NCI-H345 treated with DMSO at 0.1 percent for 48 hours (cell line): ENCODE measurements around the gene PPP2CA.
"Not testable (repeated sequence)": the region's sequence is repeated elsewhere in the genome, so short reads cannot be mapped to it uniquely, and the experiment has no call there.

Experiments
- DNase-seq: peaks from one replicate; lab custom pipeline; 2025; ENCODE audit not compliant: unreplicated experiment; lab: John Stamatoyannopoulos, UW

PPP2CA gene

DNA sequence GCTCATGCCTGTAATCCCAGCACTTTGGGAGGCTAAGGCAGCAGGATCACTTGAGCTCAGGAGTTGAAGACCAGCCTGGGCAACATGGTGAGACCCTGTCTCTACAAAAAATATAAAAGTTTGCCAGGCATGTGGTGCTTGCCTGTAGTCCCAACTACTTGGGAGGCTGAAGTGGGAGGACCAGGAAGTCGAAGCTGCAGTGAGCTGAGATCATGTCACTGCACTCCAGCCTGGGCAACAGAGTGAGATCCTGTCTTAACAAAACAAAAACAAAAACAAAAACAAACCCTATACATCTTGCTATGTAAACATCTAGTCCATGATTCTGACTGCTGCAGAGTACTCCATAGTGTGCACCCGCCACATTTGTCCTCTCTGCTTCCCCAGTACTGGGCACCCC lies 19.8 kb upstream of the PPP2CA start:
- DNase-seq: no peak

DNA sequence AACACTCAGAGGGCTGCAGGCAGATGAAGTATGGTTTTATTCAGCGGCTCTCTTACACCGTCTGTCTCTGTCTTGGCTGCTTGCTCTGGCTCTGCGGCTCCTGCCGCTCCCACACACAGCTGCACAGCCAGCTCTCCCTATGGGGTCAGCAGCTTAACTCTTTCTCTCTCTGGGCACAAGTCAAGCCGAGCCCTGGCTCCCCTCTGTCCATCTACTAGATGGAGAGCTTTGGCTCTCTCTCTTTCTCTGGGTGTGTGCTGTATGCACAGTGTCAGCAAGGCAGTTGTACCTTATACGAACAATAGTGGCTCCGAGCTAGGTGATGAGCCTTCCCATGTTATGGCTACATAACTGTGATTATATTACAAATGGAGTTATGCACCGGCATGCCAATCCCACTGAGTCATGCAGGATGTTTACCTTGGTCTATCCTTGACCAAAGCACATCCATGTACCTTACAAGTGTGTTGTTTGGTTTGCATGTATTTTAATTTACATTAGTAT lies 19.3 kb upstream of the PPP2CA start:
- DNase-seq: no peak

DNA sequence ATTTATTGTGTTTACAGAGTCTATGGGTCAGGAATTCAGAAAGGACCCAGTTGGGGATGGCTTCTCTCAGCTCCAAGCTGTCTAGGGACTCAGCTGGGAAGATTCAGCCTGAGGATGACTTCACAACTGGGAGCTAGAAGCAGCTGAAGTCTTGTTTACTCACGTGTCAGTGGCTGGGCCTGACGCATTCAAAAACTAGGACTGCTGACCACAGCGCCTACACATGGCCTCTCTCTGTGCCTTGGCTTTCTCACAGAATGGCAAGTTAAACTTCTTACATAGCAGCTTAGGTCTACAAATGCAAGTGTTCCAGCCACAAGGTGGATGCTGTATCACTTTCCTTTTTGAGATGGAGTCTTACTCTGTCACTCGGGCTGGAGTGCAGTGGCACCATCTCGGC lies 16.3 kb upstream of the PPP2CA start:
- no peak for DNase-seq

DNA sequence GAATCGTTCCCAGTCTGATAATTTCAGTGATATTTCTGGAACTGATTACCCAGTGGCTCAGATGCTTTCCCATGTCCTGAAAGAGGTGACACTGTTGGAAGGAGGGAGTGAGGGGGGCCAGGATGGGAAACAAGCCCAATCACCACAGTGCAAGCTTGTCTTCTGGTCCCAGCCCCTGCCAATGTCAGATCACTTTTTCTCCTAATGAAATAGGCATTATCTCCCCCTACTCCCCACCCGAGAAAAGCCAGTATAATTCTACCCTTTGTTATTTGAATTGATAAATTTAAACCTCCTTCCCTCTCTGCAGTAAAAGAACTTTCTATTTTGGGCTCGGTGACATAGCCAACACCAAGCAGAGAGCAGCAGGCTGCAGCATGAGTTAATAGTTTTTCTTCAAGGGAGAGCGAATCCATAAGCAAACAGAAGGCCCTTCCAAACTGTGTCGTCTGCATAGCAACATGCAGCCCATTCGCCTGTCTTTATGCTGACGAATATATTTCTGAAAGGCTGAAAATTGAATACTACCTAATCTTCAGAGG lies 14.6 kb upstream of the PPP2CA start:
- no peak for DNase-seq

DNA sequence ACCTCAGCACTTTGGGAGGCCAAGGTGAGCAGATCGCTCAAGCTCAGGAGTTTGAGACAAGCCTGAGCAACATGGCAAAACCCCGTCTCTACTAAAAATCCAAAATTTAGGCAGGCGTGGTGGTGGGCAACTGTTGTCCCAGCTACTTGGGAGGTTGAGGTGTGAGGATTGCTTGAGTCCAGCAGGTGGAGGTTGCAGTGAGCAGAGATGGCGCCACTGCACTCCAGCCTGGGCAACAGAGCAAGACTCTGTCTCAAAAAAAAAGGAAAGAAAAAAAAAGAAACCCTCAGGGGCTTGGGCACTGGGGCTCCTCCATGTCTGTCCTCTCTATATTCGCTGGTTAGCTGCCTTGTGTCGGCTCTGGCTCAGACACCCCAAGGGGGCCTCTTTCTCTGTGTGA lies 10.9 kb upstream of the PPP2CA start:
- DNase-seq: no peak

DNA sequence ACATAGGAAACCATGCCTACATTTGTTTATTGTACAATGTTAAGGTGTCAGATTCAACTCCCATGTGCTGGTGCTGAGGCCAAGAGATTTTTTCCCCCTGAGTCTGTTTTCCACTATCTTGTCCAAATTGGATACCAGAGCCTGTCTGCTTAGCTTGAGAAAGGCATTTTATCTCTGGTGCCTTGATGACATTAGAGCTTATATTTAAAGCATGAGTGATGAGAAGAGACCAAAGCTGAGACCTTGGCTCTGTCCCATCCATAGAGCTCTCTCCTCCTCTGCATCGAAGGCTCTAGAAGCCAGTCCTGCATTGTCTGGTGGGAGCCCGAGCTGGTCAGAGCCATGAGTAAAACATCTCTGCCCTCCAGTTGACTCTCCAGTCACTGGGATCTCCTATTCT lies 10.4 kb upstream of the PPP2CA start:
- no peak for DNase-seq

DNA sequence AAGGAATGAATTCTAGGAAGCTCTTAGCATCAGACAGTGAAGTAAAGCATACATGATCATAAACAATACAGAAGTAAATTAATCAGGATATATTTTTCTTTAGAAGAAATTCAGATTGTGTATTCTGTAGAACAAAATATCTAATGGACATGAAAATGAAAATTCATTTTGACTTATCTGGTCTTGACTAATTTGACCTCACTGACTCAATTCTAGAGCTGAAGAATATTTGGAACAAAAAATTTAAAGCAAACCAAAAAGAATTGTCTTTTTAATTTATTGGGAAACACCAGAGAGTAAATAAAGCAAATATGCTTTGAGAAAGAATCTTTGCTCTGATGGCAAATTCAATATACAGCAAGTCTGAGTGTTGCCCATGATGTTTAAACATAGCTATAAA lies 2.8 kb upstream of the PPP2CA start:
- DNase-seq: no peak

DNA sequence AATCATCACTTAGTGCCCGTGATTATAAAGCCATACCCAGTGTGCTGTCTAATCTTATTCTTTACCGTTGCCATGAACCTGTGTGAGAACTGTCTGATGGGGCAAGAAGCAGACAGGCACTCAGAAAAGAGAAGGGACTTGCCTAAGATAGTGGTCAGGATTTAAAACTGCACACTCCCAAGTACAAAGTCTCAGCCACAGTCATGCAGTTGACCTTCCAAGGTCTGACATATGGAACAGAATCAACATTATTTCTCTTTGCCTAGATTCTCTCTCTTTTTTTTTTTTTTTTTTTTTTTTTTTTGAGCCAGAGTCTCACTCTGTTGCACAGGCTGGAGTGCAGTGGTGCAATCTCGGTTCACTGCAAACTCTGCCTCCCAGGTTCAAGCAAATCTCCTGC lies 1.9 kb upstream of the PPP2CA start:
- DNase-seq: no peak

DNA sequence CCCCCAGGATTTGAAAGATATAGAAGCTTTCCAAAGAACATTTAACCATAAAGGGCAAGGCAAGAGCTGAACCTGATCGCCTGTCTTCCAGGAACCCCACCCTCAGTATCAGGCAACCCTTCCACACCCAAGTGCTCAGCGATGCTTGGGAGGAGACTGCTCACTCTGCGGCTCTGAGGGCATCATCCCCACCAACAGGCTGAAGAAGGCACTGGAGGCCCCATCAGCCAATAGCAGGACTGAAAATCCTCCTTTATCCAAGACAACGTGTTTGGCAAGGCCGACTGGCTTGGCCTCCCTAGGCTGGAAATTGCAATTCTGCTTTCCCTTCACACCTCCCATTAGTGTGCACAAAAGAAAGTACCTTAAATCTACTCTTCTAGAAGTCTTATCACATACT lies 1.4 kb upstream of the PPP2CA start:
- DNase-seq: no peak

DNA sequence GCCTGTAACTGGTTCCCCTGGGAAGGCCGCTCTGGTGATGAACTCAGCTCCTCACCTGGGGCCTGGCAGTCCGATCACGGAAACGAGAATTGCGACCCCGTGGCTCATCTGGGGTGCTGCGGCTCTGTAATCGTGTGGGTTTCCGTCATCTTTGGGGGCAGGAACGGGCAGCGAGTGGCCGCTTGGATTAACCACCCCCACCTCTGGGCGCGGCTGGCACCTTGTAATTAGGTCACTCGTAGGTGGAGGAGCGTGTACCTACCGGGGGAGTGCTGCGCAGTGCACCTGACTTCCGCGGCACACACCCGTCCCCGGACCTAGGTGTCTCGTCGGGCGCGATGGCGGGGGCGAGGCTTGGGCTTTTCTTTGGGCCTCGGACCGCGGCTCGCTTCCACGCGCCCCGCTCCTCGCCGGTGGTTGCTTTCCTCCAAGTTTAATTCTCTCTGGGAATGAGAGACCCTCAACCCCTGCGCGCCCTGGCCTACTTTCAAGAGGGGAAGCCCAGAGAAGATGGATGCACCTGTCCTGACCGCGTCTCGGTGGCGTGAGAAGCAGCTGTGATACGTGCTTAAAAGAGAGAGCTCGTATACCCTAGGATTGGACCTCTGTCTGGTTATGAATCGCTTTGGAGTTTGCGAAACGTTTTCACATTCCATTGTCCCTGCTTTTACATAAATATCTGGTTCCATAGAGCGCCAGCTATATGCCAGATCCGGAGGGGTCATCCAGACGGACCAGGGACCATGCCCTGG lies 744 bp upstream of the PPP2CA start:
- no peak for DNase-seq

DNA sequence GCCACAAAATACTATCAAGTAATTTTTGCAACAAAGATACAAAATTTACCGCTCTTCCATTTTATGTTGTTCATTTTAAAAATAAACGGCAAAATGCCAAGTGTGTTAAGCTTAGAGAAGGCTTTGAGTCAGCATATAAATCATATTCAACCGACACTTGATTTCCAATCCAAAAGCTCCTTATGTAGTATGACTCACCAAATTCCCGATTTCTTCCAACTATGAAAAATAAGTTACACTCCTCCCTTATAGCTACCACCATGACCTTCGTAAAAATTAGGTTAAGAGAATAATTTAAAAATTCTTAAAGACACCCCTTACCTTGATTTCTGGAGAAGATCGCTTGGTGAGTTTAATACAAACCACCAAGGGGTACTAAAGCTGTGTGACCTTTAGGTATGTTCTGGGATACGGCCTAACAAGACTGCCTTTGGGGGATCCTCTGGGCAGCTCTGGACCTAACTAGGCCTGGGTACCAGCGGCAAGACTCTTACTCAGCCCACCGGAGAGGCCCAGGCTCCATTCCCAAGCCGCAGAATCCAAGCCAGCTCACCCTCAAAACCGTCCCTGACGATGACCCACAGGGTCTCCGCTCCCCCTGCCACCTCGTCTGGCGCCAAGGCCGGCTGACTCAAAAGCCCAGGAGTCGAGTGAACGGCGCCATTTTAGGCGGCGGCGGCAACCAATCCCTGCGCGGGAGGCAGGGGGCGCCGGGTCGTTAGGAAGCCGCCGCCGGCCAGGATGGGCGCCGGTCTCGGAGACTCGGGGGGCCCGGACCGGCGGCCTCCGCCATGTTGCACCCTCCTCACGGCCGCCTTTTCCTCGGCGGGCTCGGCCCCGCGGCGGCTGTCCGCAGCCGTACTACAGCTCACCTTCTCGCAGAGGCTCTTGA lies 739 bp downstream of the PPP2CA start:
- no peak for DNase-seq

DNA sequence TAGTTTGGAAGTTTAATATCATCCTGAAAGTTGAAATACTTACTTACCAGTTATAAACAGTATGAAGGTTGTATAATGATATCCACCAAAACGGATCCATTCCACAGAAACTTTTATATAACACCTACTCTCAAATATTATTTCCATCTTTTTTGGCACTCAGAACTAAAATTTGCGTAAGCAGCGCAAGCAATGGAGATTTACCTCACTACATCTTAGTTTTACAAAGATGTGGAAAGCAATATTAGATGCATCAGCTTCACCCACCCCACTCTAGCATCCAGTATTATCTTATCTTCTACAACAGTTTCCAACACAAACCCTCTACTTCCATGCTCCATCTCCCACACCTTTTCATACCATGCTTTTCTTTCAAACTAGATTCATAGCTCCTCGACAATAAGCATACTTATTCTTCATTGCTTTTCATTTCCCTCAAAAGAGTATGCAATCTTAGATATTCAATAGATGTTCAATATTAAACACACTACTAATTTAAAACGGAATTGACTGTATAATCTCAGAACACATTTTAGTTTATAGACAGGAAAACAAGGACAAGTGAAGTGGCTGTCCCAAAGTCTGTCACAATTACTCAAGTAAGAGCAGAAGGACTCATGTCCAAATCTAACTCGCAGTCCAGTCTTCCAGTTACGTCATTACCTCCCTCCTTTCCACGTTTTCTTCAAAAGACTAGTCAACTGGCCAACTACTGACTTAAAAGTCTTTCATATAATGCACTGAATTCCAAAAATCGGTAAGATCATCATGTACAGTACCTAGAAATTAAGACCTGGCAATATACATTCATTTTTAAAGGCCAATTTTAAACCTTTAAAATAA lies 2.2 kb downstream of the PPP2CA start:
- no peak for DNase-seq

DNA sequence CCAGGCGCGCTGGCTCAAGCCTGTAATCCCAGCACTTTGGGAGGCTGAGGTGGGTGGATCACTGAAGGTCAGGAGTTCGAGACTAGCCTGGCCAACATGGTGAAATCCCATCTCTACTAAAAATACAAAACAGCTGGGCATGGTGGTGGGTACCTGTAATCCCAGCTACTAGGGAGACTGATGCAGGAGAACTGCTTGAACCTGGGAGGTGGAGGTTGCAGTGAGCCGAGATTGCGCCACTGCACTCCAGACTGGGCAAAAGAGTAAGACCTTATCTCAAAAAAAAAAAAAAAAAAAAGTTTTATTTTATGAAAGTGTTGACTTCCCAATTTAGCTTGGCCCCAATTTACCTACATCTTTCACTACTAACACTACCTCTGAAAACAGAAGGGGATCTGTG lies 4.2 kb downstream of the PPP2CA start:
- not testable (repeated sequence) for DNase-seq

DNA sequence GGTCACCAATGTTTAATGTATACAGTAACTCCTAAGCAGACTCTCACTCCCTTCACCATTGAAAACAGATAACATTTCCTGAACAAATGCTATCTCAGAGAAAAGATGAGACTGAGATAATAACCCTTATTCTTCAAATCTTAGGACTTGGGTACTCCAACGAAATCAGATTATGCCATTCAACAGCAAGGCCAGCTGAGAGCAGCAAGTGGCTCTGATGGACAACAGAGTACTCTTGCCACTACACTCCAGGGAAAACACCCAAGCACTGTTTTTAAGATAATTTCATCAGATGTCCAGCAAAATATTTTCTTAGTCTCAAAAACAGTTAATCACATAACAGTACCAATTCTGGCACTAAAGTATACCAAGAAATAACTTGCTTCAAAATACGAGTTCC lies 10.1 kb downstream of the PPP2CA start:
- DNase-seq: no peak

DNA sequence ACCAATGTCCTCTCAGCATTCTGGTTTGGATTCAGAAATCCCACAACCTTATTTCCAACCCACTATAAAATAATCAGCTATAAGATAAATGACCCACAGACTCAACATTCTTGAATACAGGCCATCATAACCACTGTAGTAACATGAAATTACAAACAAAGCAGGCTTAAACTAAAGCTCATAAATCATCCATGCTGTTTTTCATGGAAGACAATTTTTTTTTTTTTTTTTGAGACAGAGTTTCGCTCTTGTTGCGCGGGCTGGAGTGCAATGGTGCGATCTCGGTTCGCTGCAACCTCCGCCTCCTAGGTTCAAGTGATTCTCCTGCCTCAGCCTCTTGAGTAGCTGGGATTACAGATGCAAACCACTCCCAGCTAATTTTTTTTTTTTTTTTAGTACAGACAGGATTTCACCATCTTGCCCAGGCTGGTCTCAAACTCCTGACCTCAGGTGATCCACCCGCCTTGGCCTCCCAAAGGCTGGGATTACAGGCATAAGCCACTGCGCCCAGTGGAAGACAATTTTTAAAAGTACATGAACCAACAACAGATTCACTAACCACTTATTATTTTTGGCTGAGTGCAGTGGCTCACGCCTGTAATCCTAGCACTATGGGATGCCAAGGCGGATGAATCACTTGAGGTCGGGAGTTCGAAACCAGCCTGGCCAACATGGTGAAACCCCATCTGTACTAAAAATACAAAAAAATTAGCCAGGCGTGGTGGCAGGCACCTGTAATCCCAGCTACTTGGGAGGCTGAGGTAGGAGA lies 14.4 kb downstream of the PPP2CA start:
- not testable (repeated sequence) for DNase-seq

DNA sequence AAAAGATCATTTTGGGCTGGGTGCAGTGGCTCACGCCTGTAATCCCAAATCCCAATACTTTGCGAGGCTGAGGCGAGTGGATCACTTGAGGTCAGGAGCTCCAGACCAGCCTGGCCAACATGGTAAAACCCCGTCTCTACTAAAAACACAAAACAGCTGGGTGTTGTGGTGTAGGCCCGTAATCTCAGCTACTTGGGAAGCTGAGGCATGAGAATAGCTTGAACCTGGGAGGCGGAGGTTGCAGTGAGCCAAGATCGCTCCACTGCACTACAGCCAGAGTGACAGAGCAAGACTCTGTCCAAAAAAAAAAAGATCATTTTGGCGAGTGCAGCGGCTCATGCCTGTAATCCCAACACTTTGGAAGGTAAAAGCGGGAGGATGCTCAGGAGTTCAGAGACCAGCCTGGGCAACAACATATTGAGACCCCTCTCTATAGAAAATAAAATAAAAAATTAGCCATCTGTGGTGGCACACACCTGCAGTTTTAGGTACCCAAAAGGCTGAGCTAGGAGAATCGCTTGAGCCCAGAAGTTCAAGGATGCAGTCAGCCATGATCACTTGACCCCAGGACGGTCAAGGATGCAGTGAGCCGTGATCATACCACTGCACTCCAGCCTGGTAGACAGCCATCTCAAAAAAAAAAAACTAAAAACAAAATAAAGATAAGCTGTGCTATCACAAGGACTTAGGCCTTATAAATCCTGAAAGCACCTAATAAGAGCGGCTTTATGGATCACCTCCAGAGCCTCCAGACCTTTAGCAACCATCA lies 16.2 kb downstream of the PPP2CA start:
- DNase-seq: no peak

DNA sequence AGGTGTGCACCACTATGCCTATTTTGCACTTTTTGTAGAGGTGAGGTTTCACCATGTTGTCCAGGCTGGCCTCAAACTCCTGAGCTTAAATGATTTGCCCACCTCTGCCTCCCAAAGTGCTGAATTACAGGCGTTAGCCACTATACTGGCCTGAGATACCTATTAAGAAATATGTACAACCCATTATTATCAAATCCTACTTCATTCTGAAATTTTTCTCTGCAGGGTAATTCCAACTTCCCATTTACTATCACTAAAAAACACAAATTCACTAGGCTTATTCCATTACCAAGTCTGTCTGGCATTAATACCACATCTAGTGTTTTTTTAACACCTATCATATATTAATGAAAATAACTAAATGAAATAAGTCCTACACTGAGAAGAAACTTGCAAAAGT lies 18.2 kb downstream of the PPP2CA start:
- no peak for DNase-seq

DNA sequence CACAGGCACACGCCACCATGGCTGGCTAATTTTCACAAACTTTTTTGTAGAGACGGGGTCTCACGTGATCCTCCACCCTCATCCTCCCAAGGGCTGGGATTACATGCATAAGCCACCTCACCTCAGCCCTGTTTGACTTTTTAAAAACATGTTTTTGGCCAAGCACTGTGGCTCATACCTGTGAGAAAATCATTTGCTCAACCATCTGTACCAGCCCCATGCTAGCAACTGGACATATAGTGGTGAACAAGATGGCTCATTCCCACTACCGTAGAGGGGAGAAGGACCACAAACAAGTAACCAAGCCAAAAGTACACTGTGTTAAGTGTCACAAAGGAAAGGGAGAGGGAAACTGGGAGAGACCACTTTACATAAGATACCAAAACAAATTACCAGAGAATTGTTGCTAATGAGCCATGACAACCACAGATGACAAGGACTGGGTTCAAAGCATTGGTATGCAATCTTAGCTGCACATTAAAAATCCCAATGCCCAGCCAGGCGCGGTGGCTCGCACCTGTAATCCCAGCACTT lies 19.2 kb downstream of the PPP2CA start:
- no peak for DNase-seq

DNA sequence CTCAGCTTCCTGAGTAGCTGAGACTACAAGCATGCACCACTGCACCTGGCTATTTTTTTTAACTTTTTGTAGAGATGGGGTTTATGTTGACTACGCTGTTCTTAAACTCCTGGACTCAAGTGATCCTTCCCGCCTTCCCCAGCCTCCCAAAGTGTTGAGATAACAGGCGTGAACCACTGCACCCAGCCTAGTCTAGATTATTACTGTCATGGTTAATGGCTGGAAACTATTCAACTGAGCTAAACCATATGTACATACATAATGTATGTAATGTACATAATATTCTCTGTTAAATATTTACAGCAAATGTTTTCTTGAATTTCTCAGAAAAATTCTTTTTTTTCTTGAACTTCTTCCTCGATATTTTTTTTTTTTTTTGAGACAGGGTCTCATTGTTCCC lies 21.3 kb downstream of the PPP2CA start:
- DNase-seq: no peak
